ENCODE data around the gene CTSC.

The CTSC gene

GRCh38 chr11:88295028-88295427 is 42.5 kb downstream of the CTSC start:
- TF ChIP-seq CTCF (conservative IDR thresholded peaks at IDR 0.05) (no peak), ZFX (IDR thresholded peaks at IDR 0.05) (no peak)

GRCh38 chr11:88293931-88294330 is 43.6 kb downstream of the CTSC start:
- H3K27ac ChIP-seq, result no peak overlapping the region
- TF ChIP-seq ZFX (IDR thresholded peaks at IDR 0.05) (no peak), CTCF (conservative IDR thresholded peaks at IDR 0.05) (no peak)

More at GRCh38 chr11:88295028-88295427, 42.5 kb downstream of the CTSC start:
- no peak overlapping the region for H3K27ac ChIP-seq

GRCh38 chr11:88292171-88292843 is 45.2 kb downstream of the CTSC start:
- no peak overlapping the region for H3K27ac ChIP-seq
- TF ChIP-seq CTCF (conservative IDR thresholded peaks at IDR 0.05) (peak; percentile 17), ZFX (IDR thresholded peaks at IDR 0.05) (no peak)

GRCh38 chr11:88288560-88288959 is 49.0 kb downstream of the CTSC start:
- TF ChIP-seq ZFX (IDR thresholded peaks at IDR 0.05), result no peak
- no peak for TF ChIP-seq CTCF (conservative IDR thresholded peaks at IDR 0.05)

GRCh38 chr11:88284336-88285050 is 53.0 kb downstream of the CTSC start:
- TF ChIP-seq ZFX (IDR thresholded peaks at IDR 0.05), result no peak
- no peak for TF ChIP-seq CTCF (conservative IDR thresholded peaks at IDR 0.05)
- H3K27ac ChIP-seq, result no peak overlapping the region

More at GRCh38 chr11:88288560-88288959, 49.0 kb downstream of the CTSC start:
- H3K27ac ChIP-seq, result no peak overlapping the region

GRCh38 chr11:88282747-88283515 is 54.6 kb downstream of the CTSC start:
- no peak for TF ChIP-seq CTCF (conservative IDR thresholded peaks at IDR 0.05)
- no peak for TF ChIP-seq ZFX (IDR thresholded peaks at IDR 0.05)
- H3K27ac ChIP-seq, result no peak overlapping the region

GRCh38 chr11:88281317-88281712 is 56.2 kb downstream of the CTSC start:
- TF ChIP-seq ZFX (IDR thresholded peaks at IDR 0.05) (no peak), CTCF (conservative IDR thresholded peaks at IDR 0.05) (peak; percentile 30)
- H3K27ac ChIP-seq, result no peak overlapping the region
